NT2/D1 (cell line): ENCODE measurements around the gene CREB3L2.

Source experiments
- YY1 ChIP-seq: IDR thresholded peaks from 2 replicates; pipeline ENCODE4 v1.6.1; 2011; ENCODE audit not compliant: insufficient read length, insufficient read depth
- ZNF274 ChIP-seq: IDR thresholded peaks from 2 replicates; pipeline ENCODE4 v1.6.1; 2011; ENCODE audit warnings: mild to moderate bottlenecking, low read depth, low read length

DNA sequence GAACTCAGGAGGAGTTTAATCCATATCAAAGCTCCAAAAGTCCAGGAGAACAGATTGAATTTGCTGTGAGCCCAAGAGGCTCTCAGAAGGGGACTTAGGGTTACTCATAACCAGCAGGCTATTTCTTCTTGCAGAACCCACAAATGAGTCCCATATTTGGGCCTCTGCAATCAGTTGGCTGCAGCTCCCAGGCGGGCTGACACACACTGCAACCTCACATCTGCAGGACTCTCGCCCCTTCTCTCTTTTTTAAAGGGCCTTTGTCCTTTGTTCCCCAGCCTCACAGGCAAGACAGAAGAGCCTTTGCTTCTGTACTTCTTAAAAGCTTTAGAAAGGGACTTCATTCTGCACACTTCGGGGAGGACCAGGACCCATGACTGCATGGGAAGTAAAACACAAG is 26.7 kb downstream of the CREB3L2 start:
- no peak for TF ChIP-seq ZNF274
- no peak for TF ChIP-seq YY1
